Peyer's patch (tissue), 4 donors: Measurements from ENCODE around the gene GSTT2B. TPM values are rescaled to one million over a fixed set of nuclear protein-coding genes. Genes with fewer than 3 reads are reported as not detected.

Source experiments
- DNase-seq, 3 donors: peaks; one replicate each; pipeline ENCODE4 v3.0.0-alpha.2; 2017 to 2019
- H3K27ac ChIP-seq, 4 donors: fragments of 200-600 bp; sonication (generic); one replicate each; pipeline ENCODE4 v1.5.1; 2016 to 2019
- H3K27me3 ChIP-seq, 2 donors: fragments of 200-600 bp; sonication (generic); one replicate each; pipeline ENCODE4 v1.5.1; 2019
- H3K36me3 ChIP-seq, 3 donors: fragments of 200-600 bp; sonication (generic); one replicate each; pipeline ENCODE4 v1.5.1; 2016 to 2019
- H3K4me1 ChIP-seq, 4 donors: fragments of 200-600 bp; sonication (generic); one replicate each; pipeline ENCODE4 v1.5.1; 2016 to 2019
- H3K4me3 ChIP-seq, 4 donors: fragments of 200-600 bp; sonication (generic); 1 replicate in 3 of 4; 2 replicates in 1 of 4; pipeline ENCODE4 v1.5.1; 2016 to 2019; ENCODE audit warnings: mild to moderate bottlenecking in 1 of 4
- H3K9me3 ChIP-seq, 4 donors: fragments of 200-600 bp; sonication (generic); one replicate each; pipeline ENCODE4 v1.5.1; 2016 to 2019; ENCODE audit warnings: mild to moderate bottlenecking in 1 of 4
- CTCF ChIP-seq, 6 experiments: fragments of 450-650 bp in 4 of 6; fragments of 200-600 bp in 2 of 6; sonication (generic) in 1 of 6; IDR thresholded peaks; one replicate each; pipeline ENCODE4 v1.5.1; 2017 to 2019; ENCODE audit warnings: antibody characterized with exemption in 6 of 6, mild to moderate bottlenecking in 3 of 6, moderate library complexity in 1 of 6
- POLR2A ChIP-seq, 2 donors: fragments of 450-650 bp; IDR thresholded peaks; one replicate each; pipeline ENCODE4 v1.5.1; 2017; ENCODE audit warnings: antibody characterized with exemption in 2 of 2, mild to moderate bottlenecking in 2 of 2, moderate library complexity in 2 of 2
- total RNA-seq, 4 donors: library from RNA; depleted of rRNA; stranded (reverse); fragments of >200 nt; gene quantifications; one replicate each; pipeline ENCODE4 v1.1.0, GENCODE V29; 2016

Gene GSTT2B
- total RNA-seq, 4 donors from 2014 or later = 1.2 to 3.3 TPM; not detected in 2

DNA sequence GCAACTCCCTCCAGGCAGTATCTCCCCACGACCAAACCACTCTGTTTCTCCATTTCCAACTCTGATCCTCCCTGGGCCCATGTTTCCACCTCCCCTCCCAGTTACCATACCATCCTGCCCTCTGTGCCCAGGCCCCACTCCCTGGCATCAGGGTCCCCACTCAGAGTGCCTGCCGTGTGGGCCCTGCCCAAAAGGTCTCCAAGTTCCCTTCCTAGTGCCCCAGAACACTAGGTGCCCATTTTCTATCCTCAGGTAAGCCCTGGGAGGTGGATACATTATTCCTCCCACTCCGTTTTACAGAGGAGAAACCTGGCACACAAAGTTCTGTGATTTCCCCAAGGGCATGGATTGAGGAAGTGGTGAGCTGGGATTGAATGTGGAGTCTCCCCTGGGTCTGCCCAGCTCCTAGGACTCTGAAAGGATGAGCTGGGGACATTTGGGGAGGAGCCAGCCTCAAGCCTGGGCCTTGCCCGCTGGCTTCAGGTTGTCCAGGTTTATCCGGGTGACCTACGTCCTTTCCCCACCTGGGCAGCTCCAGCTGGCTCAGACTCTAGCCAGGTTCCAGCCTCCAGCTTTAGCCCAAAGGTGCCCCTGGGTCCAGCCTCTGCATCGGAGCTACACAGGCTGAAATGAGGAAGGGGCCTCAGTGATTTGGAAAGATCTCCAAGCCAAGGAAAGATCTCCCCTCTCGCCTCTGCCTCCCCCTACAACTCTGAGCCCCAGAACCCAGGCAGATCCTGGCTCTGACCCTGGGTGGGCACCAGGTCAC lies 46.4 kb upstream of the GSTT2B start:
- H3K27me3 ChIP-seq = no peaks in the 10 kb centered on the region
- peaks cover 0 to 4% (median 2%) of the 10 kb centered on the region in 4 donors for H3K4me1 ChIP-seq
- TF ChIP-seq CTCF (IDR thresholded peaks at IDR 0.05) (no peak), POLR2A (IDR thresholded peaks at IDR 0.05) (no peak)
- no peaks in the 10 kb centered on the region for H3K36me3 ChIP-seq
- no peaks in the 10 kb centered on the region for H3K9me3 ChIP-seq
- no peak overlapping the region for H3K27ac ChIP-seq
- H3K4me3 ChIP-seq = no peak overlapping the region
- DNase-seq = no peak

DNA sequence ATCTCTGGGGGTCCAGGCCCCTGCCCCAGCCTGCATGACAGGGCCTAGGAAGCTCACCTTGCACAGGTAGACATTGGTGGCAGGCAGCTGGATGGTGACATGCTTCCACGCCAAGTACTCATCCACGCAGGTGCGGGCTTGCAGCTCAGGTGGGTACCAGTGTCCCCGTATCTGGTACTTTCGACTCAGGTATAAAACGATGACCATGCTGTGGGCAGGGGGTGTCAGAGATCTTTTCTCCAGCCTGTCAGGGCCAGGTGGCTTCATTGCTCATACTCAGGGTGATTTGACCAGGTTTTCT lies 45.9 kb upstream of the GSTT2B start:
- no peak for DNase-seq
- H3K9me3 ChIP-seq = no peaks in the 10 kb centered on the region
- H3K36me3 ChIP-seq = no peaks in the 10 kb centered on the region
- H3K4me3 ChIP-seq = no peak overlapping the region
- TF ChIP-seq POLR2A (IDR thresholded peaks at IDR 0.05) (no peak), CTCF (IDR thresholded peaks at IDR 0.05) (no peak)
- H3K4me1 ChIP-seq = peaks cover 0 to 2% (median 0%) of the 10 kb centered on the region in 4 donors
- no peaks in the 10 kb centered on the region for H3K27me3 ChIP-seq
- no peak overlapping the region for H3K27ac ChIP-seq

DNA sequence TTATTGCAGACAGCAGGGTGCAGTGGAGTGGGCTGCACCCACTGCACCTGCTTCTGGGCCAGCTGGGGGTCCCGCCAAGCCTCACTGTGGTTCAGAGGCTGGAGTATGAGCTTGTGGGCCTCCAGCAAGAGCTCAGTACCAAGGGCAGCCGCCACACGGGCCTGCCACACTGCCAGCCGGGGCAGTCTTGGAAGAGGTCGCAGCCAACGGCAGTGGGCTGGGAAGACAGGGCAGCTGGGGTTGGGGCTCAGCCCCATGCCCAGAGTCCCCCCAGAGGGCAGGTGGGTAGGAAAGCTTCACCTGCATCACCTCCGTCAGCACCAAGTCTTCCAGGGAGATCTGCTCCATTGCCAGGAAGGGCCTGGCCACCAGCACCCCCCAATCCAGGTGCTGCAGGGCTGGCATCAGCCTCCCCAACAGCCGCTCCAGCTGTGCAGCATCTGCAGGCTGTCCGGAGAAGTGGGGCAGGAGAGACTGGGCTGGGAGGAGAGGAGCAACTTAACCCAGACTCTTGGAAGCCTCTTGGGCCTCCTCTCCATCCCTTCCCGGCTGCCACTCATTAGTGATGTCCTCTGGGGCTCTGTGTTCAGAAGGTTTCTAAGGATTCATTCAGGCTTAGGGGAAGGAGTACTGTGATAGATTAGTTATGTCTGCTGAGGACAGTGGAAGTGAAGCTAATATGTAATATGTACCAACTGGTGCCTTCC lies 45.4 kb upstream of the GSTT2B start:
- Histone ChIP-seq H3K4me3 (no peak overlapping the region), H3K9me3 (no peaks in the 10 kb centered on the region), H3K27ac (no peak overlapping the region), H3K27me3 (no peaks in the 10 kb centered on the region), H3K36me3 (no peaks in the 10 kb centered on the region), H3K4me1 (no peaks in the 10 kb centered on the region)
- DNase-seq = no peak
- no peak for TF ChIP-seq POLR2A (IDR thresholded peaks at IDR 0.05)
- TF ChIP-seq CTCF (IDR thresholded peaks at IDR 0.05) = no peak

- Histone ChIP-seq H3K4me3 (no peak within 1 kb of the TSS), H3K4me1 (no peaks in the 10 kb centered on the region), H3K27me3 (no peaks in the 10 kb centered on the region), H3K36me3 (no peaks in the 10 kb centered on the region), H3K9me3 (no peaks in the 10 kb centered on the region), H3K27ac (no peak within 1 kb of the TSS)
- DNase-seq = no peak
- TF ChIP-seq POLR2A (IDR thresholded peaks at IDR 0.05) = no peak
- no peak for TF ChIP-seq CTCF (IDR thresholded peaks at IDR 0.05)
These were observed 44.2 kb upstream of the GSTT2B start, which contains the start of gene GSTT4 for GRCh38 chr22:24005201-24005600. GSTT4 (minus strand) TSS chr22:24005453; CDS start chr22:24005356, 97 bp downstream.

DNA sequence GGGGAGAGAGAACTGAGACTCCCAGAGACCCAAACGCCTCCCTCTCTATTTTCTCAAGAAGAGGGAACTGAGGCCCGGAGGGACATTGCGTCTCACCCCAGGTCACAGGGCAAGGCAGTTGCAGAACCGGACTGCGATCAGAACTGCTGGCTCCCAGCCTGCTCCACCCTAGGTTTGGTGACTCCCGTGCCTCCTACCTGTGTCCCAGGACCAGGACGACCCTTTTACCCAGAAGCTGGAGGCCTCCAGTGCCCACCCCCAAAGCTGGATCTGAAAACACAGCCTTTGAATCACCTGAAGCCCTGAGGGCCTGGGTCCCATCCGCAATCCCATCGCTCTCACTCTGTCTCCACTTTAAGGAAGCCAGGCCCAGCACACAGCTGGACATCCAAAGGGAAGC lies 42.9 kb upstream of the GSTT2B start:
- H3K27ac ChIP-seq = no peak overlapping the region
- no peak overlapping the region for H3K4me3 ChIP-seq
- H3K9me3 ChIP-seq = no peaks in the 10 kb centered on the region
- no peaks in the 10 kb centered on the region for H3K36me3 ChIP-seq
- no peak for TF ChIP-seq CTCF (IDR thresholded peaks at IDR 0.05)
- TF ChIP-seq POLR2A (IDR thresholded peaks at IDR 0.05) = no peak
- H3K4me1 ChIP-seq = no peaks in the 10 kb centered on the region
- no peak for DNase-seq
- no peaks in the 10 kb centered on the region for H3K27me3 ChIP-seq
